IMR-90 (cell line): ENCODE measurements around the gene CEBPA. TPM values are rescaled to one million over a fixed set of nuclear protein-coding genes. Genes with fewer than 3 reads are reported as not detected.

Source experiments
- ATAC-seq: fragments of 200-7000 bp; cut with Tn5 transposase; 2 replicates; pipeline ENCODE4 v1.9.1; 2020; ENCODE audit warnings: low read depth, mild to moderate bottlenecking, moderate library complexity
- BruUV-seq: library from RNA; stranded (reverse); fragments of 400-500 nt; replicated peaks from 2 replicates; lab custom pipeline; 2021; lab: Mats Ljungman, UMichigan
- CTCF ChIA-PET: fragments of 300-600 bp; formaldehyde crosslinking; extraction: SDS; loops from one replicate; lab custom pipeline; 2021; ENCODE audit warnings: antibody characterized with exemption; lab: Yijun Ruan, JAX
- POLR2A ChIA-PET: fragments of 300-600 bp; sonication (Branson Sonifier 250); formaldehyde crosslinking; loops from one replicate; lab custom pipeline; 2022; ENCODE audit warnings: antibody characterized with exemption; ENCODE audit not compliant: unreplicated experiment; lab: Charles Lee
- DNase-seq: peaks from one replicate; pipeline ENCODE4 v3.0.0; 2013
- H2AFZ ChIP-seq: replicated peaks from 2 replicates; pipeline ENCODE3; 2013; ENCODE audit warnings: low read length, mild to moderate bottlenecking; ENCODE audit not compliant: poor library complexity
- H2AK5ac ChIP-seq: 2 replicates; pipeline ENCODE4 v1.6.1; 2013; ENCODE audit warnings: low read depth, low read length, inconsistent platforms
- H2AK9ac ChIP-seq: replicated peaks from 2 replicates; pipeline ENCODE3; 2013; ENCODE audit warnings: mild to moderate bottlenecking, low read depth, low read length, moderate library complexity; ENCODE audit not compliant: poor library complexity
- H2BK120ac ChIP-seq: 2 replicates; pipeline ENCODE4 v1.6.1; 2013; ENCODE audit warnings: low read depth, low read length, inconsistent platforms
- H2BK15ac ChIP-seq: 3 replicates; pipeline ENCODE4 v1.6.1; 2013; ENCODE audit warnings: low read depth, low read length, inconsistent platforms
- H2BK20ac ChIP-seq: 2 replicates; pipeline ENCODE4 v1.6.1; 2013; ENCODE audit warnings: low read depth, mild to moderate bottlenecking, inconsistent platforms, low read length, moderate library complexity
- H2BK5ac ChIP-seq: 2 replicates; pipeline ENCODE4 v1.6.1; 2013; ENCODE audit warnings: mild to moderate bottlenecking, low read depth, low read length, inconsistent platforms; ENCODE audit not compliant: poor library complexity, severe bottlenecking
- H3K14ac ChIP-seq: replicated peaks from 2 replicates; pipeline ENCODE4 v1.6.1; 2013; ENCODE audit warnings: low read depth, low read length, inconsistent platforms
- H3K18ac ChIP-seq: 2 replicates; pipeline ENCODE4 v1.6.1; 2013; ENCODE audit warnings: low read depth, low read length, control low read depth
- H3K23ac ChIP-seq: 2 replicates; pipeline ENCODE4 v1.6.1; 2013; ENCODE audit warnings: low read depth, low read length, inconsistent platforms
- H3K27ac ChIP-seq: 2 replicates; pipeline ENCODE4 v1.5.1; 2013; ENCODE audit warnings: mild to moderate bottlenecking, control low read depth, low read length; ENCODE audit not compliant: insufficient read depth
- H3K27me3 ChIP-seq: 2 replicates; pipeline ENCODE4 v1.6.1; 2013; ENCODE audit warnings: low read length; ENCODE audit not compliant: control insufficient read depth, insufficient read depth
- H3K36me3 ChIP-seq: 2 replicates; pipeline ENCODE4 v1.6.1; 2013; ENCODE audit warnings: low read length, mixed read lengths; ENCODE audit not compliant: control insufficient read depth, insufficient read depth
- H3K4ac ChIP-seq: 2 replicates; pipeline ENCODE4 v1.6.1; 2013; ENCODE audit warnings: low read depth, low read length, inconsistent platforms
- H3K4me1 ChIP-seq: 2 replicates; pipeline ENCODE4 v1.6.1; 2013; ENCODE audit warnings: low read length, mixed read lengths; ENCODE audit not compliant: control insufficient read depth, insufficient read depth
- H3K4me2 ChIP-seq: 2 replicates; pipeline ENCODE4 v1.6.1; 2013; ENCODE audit warnings: low read depth, mild to moderate bottlenecking, control low read depth, low read length, moderate library complexity
- H3K4me3 ChIP-seq: 2 replicates; pipeline ENCODE4 v1.5.1; 2013; ENCODE audit warnings: low read depth, mild to moderate bottlenecking, control low read depth, low read length, moderate library complexity; ENCODE audit not compliant: insufficient read depth
- H3K56ac ChIP-seq: 2 replicates; pipeline ENCODE4 v1.6.1; 2013; ENCODE audit warnings: low read length, inconsistent platforms; ENCODE audit not compliant: insufficient read depth; ENCODE audit errors: extremely low read depth
- H3K79me1 ChIP-seq, 2 experiments: 2 replicates each; pipeline ENCODE4 v1.6.1; 2013; ENCODE audit warnings: low read length in 2 of 2, inconsistent platforms in 1 of 2, low read depth in 1 of 2
- H3K9ac ChIP-seq: 2 replicates; pipeline ENCODE4 v1.6.1; 2013; ENCODE audit warnings: low read depth, low read length, control low read depth
- H3K9me1 ChIP-seq: 2 replicates; pipeline ENCODE4 v1.6.1; 2013; ENCODE audit warnings: low read length, inconsistent platforms; ENCODE audit not compliant: insufficient read depth
- H3K9me3 ChIP-seq: 2 replicates; pipeline ENCODE4 v1.6.1; 2013; ENCODE audit warnings: low read length; ENCODE audit not compliant: control insufficient read depth, insufficient read depth
- H4K20me1 ChIP-seq: 2 replicates; pipeline ENCODE4 v1.6.1; 2013; ENCODE audit warnings: low read length, inconsistent platforms; ENCODE audit not compliant: insufficient read depth
- H4K5ac ChIP-seq: 2 replicates; pipeline ENCODE4 v1.6.1; 2013; ENCODE audit warnings: mild to moderate bottlenecking, low read depth, low read length, control low read depth
- H4K8ac ChIP-seq, 2 experiments: 2 replicates each; pipeline ENCODE4 v1.6.1; 2013; ENCODE audit warnings: low read depth in 2 of 2, low read length in 2 of 2, control low read depth in 1 of 2, inconsistent platforms in 1 of 2
- H4K91ac ChIP-seq: 2 replicates; pipeline ENCODE4 v1.6.1; 2013; ENCODE audit warnings: low read depth, low read length, inconsistent platforms; ENCODE audit not compliant: insufficient read depth
- CEBPB ChIP-seq: IDR thresholded peaks from 2 replicates; pipeline ENCODE4 v1.6.1; 2012; ENCODE audit warnings: low read depth, low read length, improper control_type of control experiment
- NFE2L2 ChIP-seq: fragments of 150-350 bp; IDR thresholded peaks from 2 replicates; pipeline ENCODE4 v1.6.1; 2016; ENCODE audit warnings: low read depth, mild to moderate bottlenecking, low read length
- RCOR1 ChIP-seq: IDR thresholded peaks from 2 replicates; pipeline ENCODE4 v1.6.1; 2012; ENCODE audit warnings: mild to moderate bottlenecking, low read length, improper control_type of control experiment; ENCODE audit not compliant: insufficient replicate concordance
- WGBS, 2 experiments: methylation state at CpG; one replicate each; pipeline versions ENCODE4 v1.1.5 to v1.1.7; 2013; ENCODE audit warnings: missing lambda C conversion rate in 2 of 2; ENCODE audit not compliant: insufficient read length in 1 of 2; ENCODE audit errors: extremely low coverage in 2 of 2; 5-methylcytosine and 5-hydroxymethylcytosine counted together
- dilution Hi-C: fragments of 300-500 bp; cut with HindIII; formaldehyde crosslinking; loops from one replicate; pipeline ENCODE4 v1.14.3; 2018; ENCODE audit warnings: low sequenced_read_pairs; ENCODE audit not compliant: unreplicated experiment
- in situ Hi-C: fragments of 300-500 bp; cut with MboI; formaldehyde crosslinking; loops from 3 replicates; pipeline ENCODE4 v1.14.3; 2019; ENCODE audit warnings: low sequenced_read_pairs, inconsistent platforms, mixed read lengths
- intact Hi-C: fragments of 100-400 bp; cut with micrococcal nuclease; formaldehyde crosslinking; loops from 2 replicates; pipeline ENCODE4 v1.10.0; 2022
- polyA plus RNA-seq, 3 experiments: library from polyadenylated mRNA; depleted of rRNA; stranded (reverse); fragments of >200 nt; gene quantifications; 2 replicates each; pipeline ENCODE4 v1.2.3, GENCODE V29; 2012; ENCODE audit warnings: low replicate concordance in 1 of 3
- total RNA-seq: library from RNA; depleted of rRNA; stranded (reverse); fragments of >200 nt; gene quantifications from 2 replicates; pipeline ENCODE4 v1.2.3, GENCODE V29; 2012

CEBPA gene
- total and polyA plus RNA-seq, 2 of the 4 experiments (the other 2 are of a cell fraction) = under 0.01 to 0.09 TPM

DNA sequence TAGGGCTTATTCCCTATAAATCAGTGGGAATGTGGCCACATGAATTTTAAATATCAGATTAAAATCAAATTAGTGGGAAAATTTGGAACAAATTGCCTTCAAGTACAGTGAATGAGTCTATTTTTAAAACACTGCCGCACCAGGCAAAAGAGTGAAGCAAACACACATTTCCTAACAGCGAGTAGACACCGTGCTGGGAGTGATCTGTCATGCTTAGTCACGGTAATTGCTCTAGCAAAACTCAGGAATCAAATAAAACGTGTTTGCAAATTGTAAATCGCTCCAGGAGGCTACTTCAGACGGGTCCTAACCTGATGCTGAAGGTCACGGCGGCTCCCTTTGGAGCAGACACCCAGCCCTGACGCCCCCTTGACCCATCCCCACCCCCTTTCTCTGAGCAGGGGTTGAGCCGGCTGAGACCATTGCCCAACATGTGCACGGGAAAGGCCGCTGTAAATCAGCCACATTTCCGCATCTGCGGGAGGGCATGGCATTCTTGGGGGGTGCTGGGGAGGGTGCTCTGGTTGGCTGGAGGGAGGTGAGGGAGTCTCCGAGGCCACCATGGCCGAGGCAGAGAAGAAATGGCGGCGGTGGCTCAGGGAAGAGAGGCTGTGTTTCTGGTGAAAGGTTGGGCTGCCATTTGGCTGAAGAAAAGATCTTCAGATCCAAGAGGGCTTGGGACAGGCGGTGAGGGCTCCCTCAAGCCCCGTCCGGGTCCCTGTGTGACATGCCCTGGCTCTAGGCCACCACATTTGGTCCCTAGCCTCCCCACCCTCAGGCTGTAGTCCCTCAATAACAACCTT is 8.9 kb downstream of the CEBPA start (continued):
- TF ChIP-seq RCOR1 (no peak), CEBPB (peak; percentile 73)

- peaks cover 6% of the 10 kb centered on the region; the same call in 1 of the 2 replicates for H3K9me3 ChIP-seq
- no TSS peak for BruUV-seq
- no peak overlapping the region for H3K56ac ChIP-seq
- H2AFZ ChIP-seq = no peak overlapping the region
- no peak overlapping the region for H4K8ac ChIP-seq
- H3K9me1 ChIP-seq = no peaks in the 10 kb centered on the region
- H3K14ac ChIP-seq = no peak overlapping the region
- dilution Hi-C loops = no loop called here
- H2BK120ac ChIP-seq = no peak overlapping the region
- no peak overlapping the region for H2AK9ac ChIP-seq
- H3K4ac ChIP-seq = no peak overlapping the region
- H3K18ac ChIP-seq = no peak overlapping the region
- no peak for TF ChIP-seq RCOR1
- TF ChIP-seq NFE2L2 = no peak
- peaks cover 3% of the 10 kb centered on the region; the same call in 1 of the 2 replicates for H3K4me1 ChIP-seq
- no peak overlapping the region for H3K23ac ChIP-seq
- no peak overlapping the region for H2AK5ac ChIP-seq
- H4K91ac ChIP-seq = no peak overlapping the region
- H4K5ac ChIP-seq = no peak overlapping the region
- no peaks in the 10 kb centered on the region for H3K79me1 ChIP-seq
- no peaks in the 10 kb centered on the region for H4K20me1 ChIP-seq
- no peak overlapping the region for H3K4me2 ChIP-seq
- no peak overlapping the region for H3K27ac ChIP-seq
- 53% methylated on average over 13 of the region's 16 CpGs; no CpG with 5 or more reads in 1 of the 2 experiments for WGBS, 2 experiments
- in situ Hi-C loops = no loop called here
- no peak overlapping the region for H3K4me3 ChIP-seq
- POLR2A ChIA-PET = no interaction called here
- H3K27me3 ChIP-seq = peaks cover 29% of the 10 kb centered on the region
- H2BK20ac ChIP-seq = no peak overlapping the region
- CTCF ChIA-PET = no interaction called here
- no peak overlapping the region for H2BK15ac ChIP-seq
- H2BK5ac ChIP-seq = no peak overlapping the region
- no peak for DNase-seq
- intact Hi-C loops = no loop called here
- no peak overlapping the region for H3K9ac ChIP-seq
- ATAC-seq = no peak
- H3K36me3 ChIP-seq = no peaks in the 10 kb centered on the region
Measured at GRCh38 chr19:33292595-33293254, 9.6 kb downstream of the CEBPA start.
